ENCODE data around the gene SLC48A1. TPM values are rescaled to one million over a fixed set of nuclear protein-coding genes. Genes with fewer than 3 reads are reported as not detected.
A peak's percentile ranks its signal among the peaks of the same experiment; 100 is the strongest.

SLC48A1 gene
- total and polyA plus RNA-seq, 4 donors = 16.8 to 31.3 (median 20.7) TPM

DNA sequence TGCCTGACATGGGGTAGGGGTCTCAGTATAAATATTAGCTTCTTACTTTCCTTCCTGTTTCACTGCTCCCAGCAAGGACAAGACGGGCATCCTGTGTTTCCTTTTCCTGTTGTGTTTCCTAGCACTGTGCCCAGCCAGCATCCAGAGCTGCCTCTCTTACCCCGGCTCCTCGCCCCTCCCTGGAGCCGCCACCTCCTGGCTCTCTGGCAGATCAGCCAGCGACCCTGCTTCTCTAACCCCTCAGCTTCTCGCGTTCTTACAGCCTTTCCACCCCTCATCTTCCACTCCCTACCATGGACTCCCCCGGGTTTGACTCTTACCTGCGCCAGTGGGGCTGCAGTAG is 28.8 kb downstream of the SLC48A1 start:
- DNase-seq (no peak), ATAC-seq (ENCODE audit: insufficient read depth, low FRiP score) (no peak)
- Histone ChIP-seq H3K4me1 (ENCODE audit: control insufficient read depth in 5 of 5, insufficient read depth in 5 of 5, low read length in 5 of 5) (peaks cover 6 to 57% (median 28%) of the 10 kb centered on the region in 5 donors), H3K9me3 (ENCODE audit: control insufficient read depth in 4 of 4, insufficient read depth in 3 of 4, low read length in 3 of 4) (no peaks in the 10 kb centered on the region), H3K9ac (ENCODE audit: insufficient read depth in 1 of 2, low read length in 2 of 2) (no peak overlapping the region), H3K27ac (ENCODE audit: low read depth in 1 of 2, low read length in 1 of 2) (peak overlapping the region in 1 of 2 donors; percentile 87), H3K36me3 (ENCODE audit: control insufficient read depth in 4 of 4, insufficient read depth in 4 of 4, low read length in 4 of 4) (peaks cover 7 to 30% (median 9%) of the 10 kb centered on the region in 4 donors), H3K27me3 (ENCODE audit: control insufficient read depth in 3 of 3, insufficient read depth in 3 of 3, low read length in 2 of 3) (no peaks in the 10 kb centered on the region), H3K4me3 (no peak overlapping the region)
- TF ChIP-seq, protein P1, sequence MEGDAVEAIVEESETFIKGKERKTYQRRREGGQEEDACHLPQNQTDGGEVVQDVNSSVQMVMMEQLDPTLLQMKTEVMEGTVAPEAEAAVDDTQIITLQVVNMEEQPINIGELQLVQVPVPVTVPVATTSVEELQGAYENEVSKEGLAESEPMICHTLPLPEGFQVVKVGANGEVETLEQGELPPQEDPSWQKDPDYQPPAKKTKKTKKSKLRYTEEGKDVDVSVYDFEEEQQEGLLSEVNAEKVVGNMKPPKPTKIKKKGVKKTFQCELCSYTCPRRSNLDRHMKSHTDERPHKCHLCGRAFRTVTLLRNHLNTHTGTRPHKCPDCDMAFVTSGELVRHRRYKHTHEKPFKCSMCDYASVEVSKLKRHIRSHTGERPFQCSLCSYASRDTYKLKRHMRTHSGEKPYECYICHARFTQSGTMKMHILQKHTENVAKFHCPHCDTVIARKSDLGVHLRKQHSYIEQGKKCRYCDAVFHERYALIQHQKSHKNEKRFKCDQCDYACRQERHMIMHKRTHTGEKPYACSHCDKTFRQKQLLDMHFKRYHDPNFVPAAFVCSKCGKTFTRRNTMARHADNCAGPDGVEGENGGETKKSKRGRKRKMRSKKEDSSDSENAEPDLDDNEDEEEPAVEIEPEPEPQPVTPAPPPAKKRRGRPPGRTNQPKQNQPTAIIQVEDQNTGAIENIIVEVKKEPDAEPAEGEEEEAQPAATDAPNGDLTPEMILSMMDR (IDR thresholded peaks at IDR 0.05; ENCODE audit: control extremely low read depth, extremely low read depth) = no peak
- 35 to 47% methylated on average over 9 of the region's 9 CpGs for WGBS, 2 donors

DNA sequence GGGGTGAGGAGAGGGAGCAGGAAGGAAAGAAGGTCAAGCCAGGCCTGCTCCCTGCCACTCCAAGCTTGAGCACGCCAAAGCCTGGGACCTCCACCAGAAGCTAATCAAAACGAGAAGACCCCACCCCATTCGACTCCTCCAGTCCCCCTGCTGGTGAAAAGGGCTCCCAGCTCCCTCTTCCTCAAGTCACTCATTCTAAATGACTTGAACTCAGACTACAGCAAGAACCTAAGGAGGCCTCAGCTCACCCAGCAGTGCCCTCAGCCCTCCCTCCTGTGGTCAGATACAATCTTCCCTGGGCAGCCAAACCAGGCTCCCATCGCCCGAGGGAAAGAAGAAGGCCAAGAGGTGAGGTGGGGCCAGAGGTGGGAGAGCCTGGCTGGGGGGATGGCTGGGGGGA is 29.3 kb downstream of the SLC48A1 start:
- peaks cover 6 to 58% (median 28%) of the 10 kb centered on the region in 5 donors for H3K4me1 ChIP-seq (ENCODE audit: control insufficient read depth in 5 of 5, insufficient read depth in 5 of 5, low read length in 5 of 5)
- peaks cover 4 to 26% (median 7%) of the 10 kb centered on the region in 4 donors for H3K36me3 ChIP-seq (ENCODE audit: control insufficient read depth in 4 of 4, insufficient read depth in 4 of 4, low read length in 4 of 4)
- no peak for DNase-seq
- H3K27me3 ChIP-seq (ENCODE audit: control insufficient read depth in 3 of 3, insufficient read depth in 3 of 3, low read length in 2 of 3) = no peaks in the 10 kb centered on the region
- peak overlapping the region in 1 of 2 donors; percentile 87 for H3K27ac ChIP-seq (ENCODE audit: low read depth in 1 of 2, low read length in 1 of 2)
- TF ChIP-seq, protein P1 (IDR thresholded peaks at IDR 0.05; ENCODE audit: control extremely low read depth, extremely low read depth) = no peak
- WGBS, 2 donors = 19 to 37% methylated on average over 5 of the region's 5 CpGs
- ATAC-seq (ENCODE audit: insufficient read depth, low FRiP score) = no peak
- H3K4me3 ChIP-seq = no peak overlapping the region
- H3K9ac ChIP-seq (ENCODE audit: insufficient read depth in 1 of 2, low read length in 2 of 2) = no peak overlapping the region
- H3K9me3 ChIP-seq (ENCODE audit: control insufficient read depth in 4 of 4, insufficient read depth in 3 of 4, low read length in 3 of 4) = no peaks in the 10 kb centered on the region

DNA sequence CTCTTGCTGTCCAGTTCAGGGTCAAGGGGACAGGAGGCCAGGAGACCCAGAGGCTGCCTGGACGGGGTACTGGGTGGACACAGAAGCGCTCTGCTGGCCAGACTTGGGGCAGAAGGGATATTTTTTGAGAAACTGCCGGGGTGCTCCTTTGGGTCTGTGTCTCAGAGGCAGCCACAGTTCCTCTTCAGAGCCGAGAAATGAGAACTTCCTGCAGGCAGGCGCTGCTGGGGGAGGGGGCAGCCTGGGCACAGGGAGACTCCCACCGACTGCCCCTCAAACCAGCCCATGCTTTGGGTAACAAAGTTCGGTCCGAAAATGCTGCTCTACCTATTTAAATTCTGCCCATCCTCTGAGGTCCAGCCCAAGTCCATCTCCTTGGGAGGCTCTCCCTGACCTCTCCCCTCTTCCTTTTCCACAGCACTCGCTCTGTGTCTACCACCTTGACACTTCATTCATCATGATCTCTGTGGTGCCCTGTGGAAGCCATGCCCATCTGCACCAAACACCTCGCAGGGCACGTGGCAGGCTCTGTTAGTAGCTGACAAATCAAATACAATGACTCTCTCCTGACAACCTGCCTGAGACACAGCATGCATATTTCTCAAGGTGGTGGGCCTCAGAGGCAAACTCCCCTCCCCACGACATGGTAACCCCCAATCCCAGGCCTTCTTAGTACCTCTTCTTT is 30.3 kb downstream of the SLC48A1 start:
- no peak for DNase-seq
- no peaks in the 10 kb centered on the region for H3K27me3 ChIP-seq (ENCODE audit: control insufficient read depth in 3 of 3, insufficient read depth in 3 of 3, low read length in 2 of 3)
- H3K27ac ChIP-seq (ENCODE audit: low read depth in 1 of 2, low read length in 1 of 2) = peak overlapping the region in 1 of 2 donors; percentile 87
- H3K9me3 ChIP-seq (ENCODE audit: control insufficient read depth in 4 of 4, insufficient read depth in 3 of 4, low read length in 3 of 4) = no peaks in the 10 kb centered on the region
- TF ChIP-seq, protein P1 (IDR thresholded peaks at IDR 0.05; ENCODE audit: control extremely low read depth, extremely low read depth) = no peak
- ATAC-seq (ENCODE audit: insufficient read depth, low FRiP score) = no peak
- no peak overlapping the region for H3K9ac ChIP-seq (ENCODE audit: insufficient read depth in 1 of 2, low read length in 2 of 2)
- no peak overlapping the region for H3K4me3 ChIP-seq
- WGBS, 2 donors = 36 to 47% methylated on average over 12 of the region's 12 CpGs
- H3K4me1 ChIP-seq (ENCODE audit: control insufficient read depth in 5 of 5, insufficient read depth in 5 of 5, low read length in 5 of 5) = peaks cover 6 to 69% (median 38%) of the 10 kb centered on the region in 5 donors
- peaks cover 0 to 16% (median 4%) of the 10 kb centered on the region in 4 donors for H3K36me3 ChIP-seq (ENCODE audit: control insufficient read depth in 4 of 4, insufficient read depth in 4 of 4, low read length in 4 of 4)
